Activated CD4-positive, alpha-beta T cell treated with anti-CD3 and anti-CD28 coated beads, Interleukin-2, amount 10 ng/mL, durations not matched to agents 7 days and 5 days (primary cell): ENCODE measurements around the gene FDX1. TPM values are rescaled to one million over a fixed set of nuclear protein-coding genes. Genes with fewer than 3 reads are reported as not detected.

ENCODE experiments used
- CTCF ChIA-PET: fragments of 350-600 bp; sonication (Branson Sonifier 250); formaldehyde crosslinking; loops from one replicate; lab custom pipeline; 2021; ENCODE audit warnings: antibody characterized with exemption; lab: Charles Lee
- POLR2A ChIA-PET: fragments of 350-600 bp; sonication (Branson Sonifier 250); formaldehyde crosslinking; loops from one replicate; lab custom pipeline; 2021; ENCODE audit warnings: antibody characterized with exemption; lab: Charles Lee
- DNase-seq: peaks from one replicate; pipeline ENCODE4 v3.0.0-alpha.2; 2020
- H3K27ac Mint-ChIP-seq: one replicate; pipeline ENCODE4 v1.8.0; 2021; ENCODE audit warnings: mild to moderate bottlenecking, moderate library complexity, mixed read lengths
- H3K27me3 Mint-ChIP-seq: one replicate; pipeline ENCODE4 v1.8.0; 2021; ENCODE audit warnings: mixed read lengths
- H3K36me3 Mint-ChIP-seq: one replicate; pipeline ENCODE4 v1.8.0; 2021; ENCODE audit warnings: low read depth, mixed read lengths
- H3K4me1 Mint-ChIP-seq: one replicate; pipeline ENCODE4 v1.8.0; 2021; ENCODE audit warnings: mixed read lengths
- H3K4me3 Mint-ChIP-seq: one replicate; pipeline ENCODE4 v1.8.0; 2021; ENCODE audit warnings: mild to moderate bottlenecking, moderate library complexity, mixed read lengths
- H3K9me3 Mint-ChIP-seq: one replicate; pipeline ENCODE4 v1.8.0; 2021; ENCODE audit warnings: mixed read lengths
- total RNA-seq, 2 experiments: library from RNA; stranded (reverse); gene quantifications; one replicate each; pipeline ENCODE4 v1.2.3, GENCODE V29; 2021

The FDX1 gene
- total RNA-seq, 2 experiments from 2014 or later: 8.2 to 8.8 TPM

DNA sequence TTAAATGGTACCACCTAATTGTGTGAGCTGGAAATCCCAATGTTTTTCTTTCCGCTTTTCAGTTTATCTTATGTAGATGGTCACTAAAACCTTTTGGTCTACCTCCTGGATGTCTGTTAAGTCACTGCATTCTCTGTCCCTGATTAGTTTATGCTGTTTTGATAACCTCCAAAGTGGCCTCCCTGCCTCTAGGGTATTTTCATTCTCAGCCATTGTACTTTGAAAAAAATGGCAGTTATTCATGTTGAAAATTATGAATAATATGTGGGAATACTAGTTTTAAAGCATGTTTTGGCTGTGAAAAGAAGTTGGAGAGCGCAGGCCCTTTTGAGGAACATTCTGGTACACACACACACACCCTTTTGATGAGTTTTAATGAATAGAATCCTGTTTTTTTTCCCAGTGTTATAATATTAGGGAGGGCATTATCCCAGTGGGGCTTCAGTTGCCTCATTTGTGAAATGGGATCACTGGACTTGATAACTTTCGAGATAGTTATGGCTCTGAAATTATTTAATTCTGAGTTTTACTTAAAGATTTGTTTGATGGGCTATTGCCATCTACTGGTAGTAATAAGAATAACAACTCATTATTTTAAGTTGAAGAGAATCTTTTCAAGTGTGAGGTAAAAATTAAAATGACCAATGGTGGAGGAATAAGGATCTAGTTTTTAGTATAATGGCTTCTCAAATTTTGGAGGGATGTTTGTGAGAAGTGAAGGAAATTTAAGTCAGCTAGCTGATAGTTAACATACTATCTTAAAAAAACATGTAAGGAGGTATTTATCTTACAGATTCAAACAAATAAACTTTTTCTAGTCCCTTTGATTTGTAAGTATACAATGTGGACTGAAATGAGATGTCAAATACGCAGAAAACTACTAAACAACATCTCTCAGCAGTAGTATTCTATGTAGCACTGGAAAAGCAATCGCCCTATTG is 3.9 kb downstream of the FDX1 start:
- CTCF ChIA-PET: interaction anchor here (0.6 to 2.7 kb wide), 8 partner anchors 9 to 988 kb away, joined by 3 to 14 read pairs (median 3); no protein-coding TSS in a partner anchor
- peaks cover 11% of the 10 kb centered on the region for H3K36me3 Mint-ChIP-seq
- H3K27me3 Mint-ChIP-seq: no peaks in the 10 kb centered on the region
- no peak for DNase-seq
- H3K4me1 Mint-ChIP-seq: peaks cover 56% of the 10 kb centered on the region
- H3K4me3 Mint-ChIP-seq: no peak overlapping the region
- POLR2A ChIA-PET: no interaction called here
- no peaks in the 10 kb centered on the region for H3K9me3 Mint-ChIP-seq
- no peak overlapping the region for H3K27ac Mint-ChIP-seq

GRCh38 chr11:110434952-110435779 is 5.4 kb downstream of the FDX1 start:
- H3K27me3 Mint-ChIP-seq: no peaks in the 10 kb centered on the region
- H3K27ac Mint-ChIP-seq: no peak overlapping the region
- H3K9me3 Mint-ChIP-seq: peaks cover 4% of the 10 kb centered on the region
- CTCF ChIA-PET: interaction anchor here (0.6 to 2.7 kb wide), 5 partner anchors 11 to 358 kb away, joined by 3 to 14 read pairs (median 4); no protein-coding TSS in a partner anchor
- no peak for DNase-seq
- no peak overlapping the region for H3K4me3 Mint-ChIP-seq
- peaks cover 48% of the 10 kb centered on the region for H3K4me1 Mint-ChIP-seq
- H3K36me3 Mint-ChIP-seq: peaks cover 25% of the 10 kb centered on the region
- POLR2A ChIA-PET: no interaction called here

DNA sequence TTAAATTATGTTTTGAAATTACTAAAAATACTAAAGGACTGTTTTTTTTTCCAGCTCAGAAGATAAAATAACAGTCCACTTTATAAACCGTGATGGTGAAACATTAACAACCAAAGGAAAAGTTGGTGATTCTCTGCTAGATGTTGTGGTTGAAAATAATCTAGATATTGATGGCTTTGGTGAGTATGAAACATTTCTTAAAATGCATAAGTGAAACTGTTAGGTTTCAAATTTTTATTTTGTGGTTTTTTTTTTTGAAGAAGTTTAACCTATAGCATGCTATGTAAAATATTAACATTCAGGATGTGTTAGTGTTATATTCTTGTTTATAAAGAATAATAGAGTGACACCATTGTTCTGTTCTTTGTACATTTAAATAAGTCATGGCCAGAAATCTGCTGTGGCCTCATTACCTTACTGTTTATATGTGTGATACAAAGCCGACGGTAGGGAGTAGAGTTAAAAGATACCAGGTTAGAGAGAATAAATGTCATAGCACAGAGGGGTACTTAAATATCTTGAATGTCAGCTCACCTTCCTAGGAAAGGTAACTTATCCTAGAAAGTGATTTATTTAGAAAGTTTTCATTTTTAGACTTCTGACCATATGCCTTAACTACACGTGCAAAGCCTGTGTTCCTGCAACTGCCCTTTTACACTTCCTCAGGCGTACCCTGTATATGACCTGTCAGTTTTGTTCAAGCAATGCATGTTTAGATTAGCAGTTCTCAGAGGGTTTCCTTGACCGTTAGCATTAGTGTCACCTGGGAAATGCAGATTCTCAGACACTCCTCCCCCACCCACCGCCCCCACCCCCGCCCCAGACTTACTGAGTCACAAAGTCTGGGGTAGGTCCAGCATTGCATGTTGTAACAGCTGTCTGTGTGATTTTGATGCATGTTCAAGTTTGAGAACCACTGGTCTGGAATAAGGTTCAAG is 6.3 kb downstream of the FDX1 start:
- H3K9me3 Mint-ChIP-seq: peaks cover 6% of the 10 kb centered on the region
- ChIA-PET CTCF (interaction anchor here (1.2 to 2.2 kb wide), 2 partner anchors 10 to 244 kb away, joined by 3 to 10 read pairs; no protein-coding TSS in a partner anchor), POLR2A (interaction anchor here (0.5 kb wide), 1 partner anchor 1509 kb away, joined by 6 read pairs; no protein-coding TSS in a partner anchor)
- H3K27me3 Mint-ChIP-seq: no peaks in the 10 kb centered on the region
- H3K36me3 Mint-ChIP-seq: peaks cover 34% of the 10 kb centered on the region
- peaks cover 47% of the 10 kb centered on the region for H3K4me1 Mint-ChIP-seq
- H3K27ac Mint-ChIP-seq: no peak overlapping the region
- H3K4me3 Mint-ChIP-seq: no peak overlapping the region
- DNase-seq: no peak

DNA sequence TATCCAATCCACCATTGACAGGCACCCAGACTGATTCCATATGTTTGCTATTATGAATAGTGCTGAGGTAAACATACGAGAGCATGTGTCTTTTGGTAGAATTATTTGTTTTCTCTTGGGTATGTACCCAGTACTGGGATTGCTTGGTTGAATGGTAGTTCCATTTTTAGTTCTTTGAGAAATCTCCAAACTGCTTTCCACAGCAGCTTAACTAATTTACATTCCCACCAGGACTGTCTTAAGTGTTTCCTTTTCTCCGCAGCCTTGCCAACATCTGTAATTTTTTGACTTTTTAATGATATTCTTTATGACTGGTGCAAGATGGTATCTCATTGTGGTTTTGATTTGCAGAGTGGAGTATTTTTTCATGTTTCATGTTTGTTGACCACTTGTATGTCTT is 8.3 kb downstream of the FDX1 start:
- Mint-ChIP-seq H3K27ac (no peak overlapping the region), H3K36me3 (peaks cover 53% of the 10 kb centered on the region), H3K9me3 (peaks cover 8% of the 10 kb centered on the region), H3K4me3 (no peak overlapping the region), H3K27me3 (no peaks in the 10 kb centered on the region), H3K4me1 (peaks cover 40% of the 10 kb centered on the region)
- ChIA-PET CTCF (no interaction called here), POLR2A (no interaction called here)
- no peak for DNase-seq

GRCh38 chr11:110445437-110445836 is 15.7 kb downstream of the FDX1 start:
- H3K36me3 Mint-ChIP-seq: peaks cover 34% of the 10 kb centered on the region

DNA sequence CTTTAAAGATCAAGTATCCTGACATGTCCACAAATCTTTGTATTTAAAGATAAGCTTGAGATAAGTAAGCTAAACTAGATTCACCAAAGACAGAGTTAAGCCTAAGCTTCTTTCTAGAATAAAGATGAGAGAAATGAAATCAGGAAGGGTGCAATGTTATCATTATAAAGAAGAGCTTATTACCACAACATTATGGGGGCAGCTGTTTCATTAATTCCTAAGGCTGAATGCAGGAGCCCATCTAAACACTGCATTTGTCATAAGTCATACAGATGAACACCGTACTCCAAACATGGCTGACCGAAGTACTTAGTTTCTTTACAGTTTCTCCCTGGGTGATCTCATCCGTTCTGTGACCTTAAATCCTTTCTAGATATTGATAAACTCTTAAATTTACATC is 16.3 kb downstream of the FDX1 start:
- POLR2A ChIA-PET: no interaction called here
- Mint-ChIP-seq H3K4me3 (no peak overlapping the region), H3K9me3 (peaks cover 2% of the 10 kb centered on the region), H3K27me3 (no peaks in the 10 kb centered on the region), H3K27ac (no peak overlapping the region), H3K36me3 (peaks cover 28% of the 10 kb centered on the region), H3K4me1 (peaks cover 17% of the 10 kb centered on the region)
- DNase-seq: no peak
- CTCF ChIA-PET: interaction anchor here (0.5 to 2.7 kb wide), 6 partner anchors 11 to 150 kb away, joined by 3 to 10 read pairs (median 3); partner anchors contain the start of gene FDX1

More at GRCh38 chr11:110445437-110445836, 15.7 kb downstream of the FDX1 start:
- peaks cover 17% of the 10 kb centered on the region for H3K4me1 Mint-ChIP-seq
- ChIA-PET POLR2A (no interaction called here), CTCF (interaction anchor here (0.6 to 2.7 kb wide), 5 partner anchors 10 to 87 kb away, joined by 3 to 10 read pairs (median 3); partner anchors contain the start of gene FDX1)
- peaks cover 3% of the 10 kb centered on the region for H3K9me3 Mint-ChIP-seq
- DNase-seq: no peak
- no peaks in the 10 kb centered on the region for H3K27me3 Mint-ChIP-seq
- H3K27ac Mint-ChIP-seq: no peak overlapping the region
- H3K4me3 Mint-ChIP-seq: no peak overlapping the region

GRCh38 chr11:110446594-110446993 is 16.8 kb downstream of the FDX1 start:
- no peaks in the 10 kb centered on the region for H3K9me3 Mint-ChIP-seq
- H3K4me1 Mint-ChIP-seq: peaks cover 17% of the 10 kb centered on the region
- no peak overlapping the region for H3K27ac Mint-ChIP-seq
- no peak for DNase-seq
- H3K36me3 Mint-ChIP-seq: peaks cover 27% of the 10 kb centered on the region
- no peaks in the 10 kb centered on the region for H3K27me3 Mint-ChIP-seq
- no peak overlapping the region for H3K4me3 Mint-ChIP-seq
- ChIA-PET POLR2A (no interaction called here), CTCF (interaction anchor here (0.5 to 2.7 kb wide), 6 partner anchors 11 to 151 kb away, joined by 3 to 10 read pairs (median 4); partner anchors contain the start of gene FDX1)

DNA sequence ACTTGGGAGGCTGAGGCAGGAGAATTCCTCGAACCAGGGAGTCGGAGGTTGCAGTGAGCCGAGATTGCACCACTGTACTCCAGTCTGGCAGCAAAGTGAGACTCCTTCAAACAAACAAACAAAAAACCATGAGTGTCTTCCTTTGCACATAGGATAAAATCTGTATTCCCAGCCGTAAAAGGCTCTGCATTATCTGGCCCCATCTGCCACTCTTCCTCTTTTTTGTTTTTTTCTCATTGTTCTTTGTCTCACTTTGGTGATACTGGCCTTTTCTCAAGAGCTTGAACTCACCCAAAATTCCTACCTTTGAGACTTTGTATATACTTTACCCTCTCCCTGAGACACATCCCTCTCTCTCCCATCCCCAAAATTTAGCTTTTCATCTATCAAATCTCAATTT is 17.6 kb downstream of the FDX1 start:
- Mint-ChIP-seq H3K36me3 (peaks cover 24% of the 10 kb centered on the region), H3K9me3 (peaks cover 2% of the 10 kb centered on the region), H3K27ac (no peak overlapping the region), H3K4me3 (no peak overlapping the region), H3K4me1 (peaks cover 22% of the 10 kb centered on the region), H3K27me3 (no peaks in the 10 kb centered on the region)
- CTCF ChIA-PET: interaction anchor here (0.6 to 2.7 kb wide), 6 partner anchors 12 to 418 kb away, joined by 3 to 10 read pairs (median 3); no protein-coding TSS in a partner anchor
- DNase-seq: no peak
- POLR2A ChIA-PET: no interaction called here

- Mint-ChIP-seq H3K9me3 (peaks cover 3% of the 10 kb centered on the region), H3K27ac (no peak overlapping the region), H3K4me1 (peaks cover 24% of the 10 kb centered on the region), H3K4me3 (no peak overlapping the region), H3K36me3 (peaks cover 22% of the 10 kb centered on the region), H3K27me3 (no peaks in the 10 kb centered on the region)
- ChIA-PET POLR2A (no interaction called here), CTCF (interaction anchor here (1.0 kb wide), 1 partner anchor 16 kb away, joined by 3 read pairs; no protein-coding TSS in a partner anchor)
- DNase-seq: no peak
Observed at GRCh38 chr11:110447897-110448745, 18.4 kb downstream of the FDX1 start.

GRCh38 chr11:110450246-110450645 is 20.5 kb downstream of the FDX1 start:
- CTCF ChIA-PET: interaction anchor here (0.6 to 0.8 kb wide), 2 partner anchors 19 to 973 kb away, joined by 3 read pairs; no protein-coding TSS in a partner anchor
- Mint-ChIP-seq H3K4me1 (peaks cover 35% of the 10 kb centered on the region), H3K4me3 (no peak overlapping the region), H3K27me3 (no peaks in the 10 kb centered on the region), H3K36me3 (peaks cover 17% of the 10 kb centered on the region), H3K27ac (no peak overlapping the region), H3K9me3 (peaks cover 3% of the 10 kb centered on the region)
- no peak for DNase-seq
- POLR2A ChIA-PET: no interaction called here

DNA sequence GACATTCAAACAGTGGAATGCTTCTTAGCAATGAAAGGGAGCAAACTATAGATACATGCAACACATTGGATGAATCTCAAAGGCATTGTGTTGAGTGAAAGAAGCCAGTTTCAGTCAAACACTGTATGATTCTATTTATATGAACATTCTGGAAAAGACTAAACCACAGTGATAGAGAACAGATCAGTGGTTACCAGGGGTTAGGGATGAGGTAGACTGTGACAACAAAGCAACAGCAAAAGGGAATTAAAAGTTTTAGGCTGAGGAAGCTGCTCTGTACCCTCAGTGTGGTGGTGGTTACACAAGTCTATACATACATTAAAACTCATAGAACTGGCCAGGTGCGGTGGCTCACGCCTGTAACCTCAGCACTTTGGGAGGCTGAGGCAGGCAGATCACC is 23.0 kb downstream of the FDX1 start:
- H3K27ac Mint-ChIP-seq: no peak overlapping the region
- peaks cover 3% of the 10 kb centered on the region for H3K9me3 Mint-ChIP-seq
- H3K36me3 Mint-ChIP-seq: peaks cover 21% of the 10 kb centered on the region
- no peaks in the 10 kb centered on the region for H3K27me3 Mint-ChIP-seq
- ChIA-PET POLR2A (no interaction called here), CTCF (no interaction called here)
- H3K4me1 Mint-ChIP-seq: peaks cover 50% of the 10 kb centered on the region
- no peak for DNase-seq
- no peak overlapping the region for H3K4me3 Mint-ChIP-seq
